Activated CD4-positive, alpha-beta T cell treated with anti-CD3 and anti-CD28 coated beads for 1 hour (primary cell): Measurements from ENCODE around the gene NPC1L1.
"Not testable (repeated sequence)": the region's sequence is repeated elsewhere in the genome, so short reads cannot be mapped to it uniquely, and the experiment has no call there.

Experiments used
- DNase-seq: peaks from one replicate; pipeline ENCODE4 v3.0.0-alpha.2; 2020

The NPC1L1 gene

DNA sequence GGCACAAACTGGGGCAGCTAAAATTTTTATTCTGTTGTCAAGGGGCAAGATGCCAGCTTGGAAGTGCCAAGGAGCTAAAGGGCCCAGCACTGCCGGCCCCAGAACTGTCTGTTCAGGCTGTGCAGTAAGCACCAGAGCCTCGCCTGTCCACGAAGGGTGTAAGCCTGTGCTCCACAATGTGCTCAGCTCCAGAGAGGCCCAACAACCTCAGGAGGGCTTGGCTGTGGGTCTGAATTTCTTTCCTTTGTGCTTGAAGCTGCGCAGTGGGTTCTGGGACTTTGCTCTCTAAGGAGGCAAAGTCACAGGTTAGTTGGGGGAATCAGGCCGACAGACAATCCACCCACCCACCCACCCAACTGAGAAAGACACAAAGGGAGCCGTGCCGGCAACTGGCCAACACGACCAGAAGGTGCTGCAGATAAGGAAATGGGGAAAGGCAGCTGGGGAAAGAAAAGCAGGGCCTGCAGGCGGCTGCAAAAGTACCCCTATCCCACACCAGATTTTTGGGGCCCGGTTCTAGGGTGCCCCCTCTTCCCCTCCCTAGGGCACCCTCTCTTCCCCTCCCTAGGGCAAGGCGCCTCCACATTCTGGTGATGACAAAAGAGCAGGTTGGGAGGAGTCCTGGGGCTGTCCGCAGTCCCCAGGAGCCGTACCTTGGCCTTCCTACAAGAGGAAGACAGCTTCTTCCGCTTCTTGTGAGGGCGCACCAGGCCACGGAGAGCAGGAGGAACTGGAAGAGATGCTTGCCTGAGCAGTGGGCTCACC is 24.8 kb upstream of the NPC1L1 start:
- no peak for DNase-seq

DNA sequence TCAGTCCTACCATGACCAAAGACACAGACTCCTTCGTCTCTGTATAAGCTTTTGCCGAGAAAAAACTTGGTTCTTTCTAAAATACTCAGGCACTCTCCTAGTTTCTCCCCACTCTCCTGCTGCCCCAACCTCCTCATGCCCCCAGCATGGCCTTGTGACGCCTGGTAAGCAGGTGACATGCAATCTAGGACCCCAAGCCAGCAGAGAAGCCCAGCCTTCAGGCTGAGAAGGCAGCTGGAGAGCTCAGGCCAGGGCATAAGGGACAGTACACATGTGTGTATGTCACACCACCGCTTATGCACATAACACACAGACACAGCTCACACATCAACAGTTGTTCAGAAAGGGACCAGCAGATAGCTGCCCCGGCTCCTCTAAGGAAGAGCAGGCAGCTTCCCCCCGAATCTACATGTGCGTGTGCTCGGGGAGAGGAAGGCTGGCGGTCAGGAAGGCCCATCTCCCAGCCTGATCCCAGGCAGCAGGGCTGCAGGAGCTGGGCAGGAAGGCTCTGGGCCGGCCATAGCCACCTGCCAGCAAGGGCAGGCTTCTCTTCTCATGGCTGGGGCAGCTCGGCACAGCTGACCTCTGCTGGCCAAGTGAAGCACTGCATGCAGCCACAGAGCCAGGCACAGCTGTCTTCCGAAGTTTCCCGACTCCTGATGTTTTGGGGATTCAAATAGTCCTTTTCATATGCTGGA is 24.1 kb upstream of the NPC1L1 start:
- peak; percentile 45 for DNase-seq

DNA sequence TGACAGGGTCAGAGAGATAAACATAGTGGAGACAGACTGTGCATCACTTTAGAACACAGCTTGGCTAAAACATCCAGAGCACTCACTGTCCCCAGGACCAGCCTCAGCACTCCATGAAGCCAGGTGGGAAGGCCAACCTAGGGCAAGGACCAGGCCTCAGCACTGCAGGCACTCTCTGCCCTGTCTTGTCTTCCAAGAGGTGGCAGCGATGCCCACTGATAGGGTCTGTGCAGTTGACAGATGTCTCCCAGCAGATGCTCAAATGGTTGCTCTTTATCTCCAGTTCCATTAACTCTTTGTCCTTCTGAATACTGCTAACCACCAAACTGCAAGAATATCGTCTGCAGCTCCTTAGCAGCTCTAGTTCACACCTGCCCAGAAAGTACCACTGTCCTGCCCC is 23.5 kb upstream of the NPC1L1 start:
- DNase-seq = no peak

DNA sequence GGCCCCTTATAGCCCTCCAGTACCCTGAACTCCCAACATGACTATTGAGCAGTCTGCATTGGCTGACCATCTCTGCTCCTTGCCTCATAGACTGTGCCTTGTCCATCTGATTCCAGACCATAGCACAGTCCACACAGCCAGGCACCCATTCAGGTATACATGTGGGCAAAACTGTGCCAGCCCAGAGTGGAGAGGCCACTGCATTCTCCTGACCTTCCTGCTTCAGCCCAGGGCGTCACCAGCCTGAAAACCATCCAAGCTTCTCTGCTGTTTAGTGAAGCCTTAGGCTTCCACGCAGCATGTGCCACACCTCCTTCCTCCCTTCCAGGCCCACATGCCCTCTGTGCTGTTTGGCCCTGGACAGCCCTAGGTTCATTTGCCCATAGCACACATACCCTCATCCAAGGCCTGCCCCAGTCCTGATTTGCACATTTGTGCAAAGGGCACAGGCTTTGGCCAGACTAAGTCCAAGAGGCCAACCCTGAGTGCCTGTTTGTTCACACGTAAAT is 22.1 kb upstream of the NPC1L1 start:
- no peak for DNase-seq

DNA sequence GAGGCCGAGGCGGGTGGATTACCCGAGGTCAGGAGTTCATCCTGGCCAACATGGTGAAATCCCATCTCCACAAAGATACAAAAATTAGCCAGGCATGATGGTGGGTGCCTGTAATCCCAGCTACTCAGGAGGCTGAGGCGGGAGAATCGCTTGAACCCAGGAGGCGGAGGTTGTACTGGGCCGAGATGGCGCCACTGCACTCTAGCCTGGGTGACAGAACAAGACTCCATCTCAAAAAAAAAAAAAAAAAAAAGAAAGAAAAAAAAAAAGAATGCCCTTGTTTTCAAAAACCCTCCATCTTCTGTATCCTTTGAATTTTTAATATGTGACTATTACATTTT is 21.5 kb upstream of the NPC1L1 start:
- not testable (repeated sequence) for DNase-seq

DNA sequence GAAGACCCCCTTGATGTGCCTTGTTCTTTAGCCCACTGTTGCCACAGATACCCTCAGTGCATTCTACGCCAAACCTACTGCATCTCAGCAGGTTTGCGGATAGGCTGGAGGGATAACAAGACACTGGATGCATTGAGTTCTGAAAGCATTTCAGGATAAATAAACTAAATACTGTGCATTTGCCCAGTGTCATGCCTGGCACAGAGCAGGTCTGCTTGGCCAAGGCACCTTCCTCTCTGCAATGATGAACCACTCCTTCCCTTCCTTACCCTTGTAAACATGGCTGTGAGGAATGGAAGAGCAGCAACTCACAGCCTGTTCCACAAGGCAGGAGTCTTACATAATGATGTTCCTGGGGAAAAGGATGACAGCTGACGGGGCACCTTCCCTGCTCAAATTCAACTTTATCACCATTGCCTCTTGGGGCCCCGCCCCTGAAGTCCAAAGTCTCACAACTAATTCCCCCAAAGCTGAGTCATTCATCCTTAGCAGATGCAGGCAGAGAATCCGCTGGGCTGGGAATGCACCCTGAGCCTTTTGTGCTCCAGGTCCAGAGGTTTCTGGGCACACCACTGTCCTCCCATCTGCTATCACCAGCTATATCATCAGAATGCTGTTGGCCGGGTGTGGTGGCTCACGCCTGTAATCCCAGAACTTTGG is 21.0 kb upstream of the NPC1L1 start:
- no peak for DNase-seq

DNA sequence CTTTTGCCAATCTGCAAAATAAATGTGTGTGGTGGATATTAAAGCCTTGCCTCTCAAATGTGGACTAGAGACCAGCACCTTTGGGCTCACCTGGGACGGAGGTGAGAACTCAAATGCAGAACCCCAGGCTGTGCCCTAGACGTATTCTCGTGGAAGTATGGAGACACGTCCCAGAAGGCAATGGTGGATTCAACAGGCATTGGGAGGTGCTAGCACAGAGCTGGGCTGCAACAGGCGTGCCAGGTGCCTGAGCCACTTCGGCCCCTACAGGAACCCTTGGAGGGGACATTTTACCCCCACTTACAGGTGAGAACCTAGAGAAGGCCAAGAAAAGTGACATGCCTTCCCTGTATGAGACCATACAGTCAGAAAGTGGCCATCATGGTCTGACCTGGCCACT is 20.4 kb upstream of the NPC1L1 start:
- no peak for DNase-seq

DNA sequence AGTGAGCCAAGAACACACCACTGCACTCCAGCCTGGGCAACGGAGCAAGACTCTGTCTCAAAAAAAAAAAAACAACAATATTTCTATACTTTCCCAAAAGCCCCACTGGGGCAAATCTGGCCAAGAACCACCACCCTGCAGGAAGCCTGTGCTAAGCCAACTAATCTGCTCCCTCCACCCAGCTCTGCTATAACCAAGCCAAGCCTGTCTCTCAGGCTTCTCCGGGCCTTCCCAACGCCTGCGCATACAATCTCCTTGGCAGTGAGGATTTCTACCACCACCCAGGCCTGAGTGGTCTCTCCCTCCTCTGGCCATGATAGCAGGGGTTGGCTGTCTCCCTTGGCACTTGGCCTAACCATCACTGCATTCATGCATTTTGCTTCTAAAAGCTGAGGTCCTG is 18.4 kb upstream of the NPC1L1 start:
- DNase-seq = no peak

DNA sequence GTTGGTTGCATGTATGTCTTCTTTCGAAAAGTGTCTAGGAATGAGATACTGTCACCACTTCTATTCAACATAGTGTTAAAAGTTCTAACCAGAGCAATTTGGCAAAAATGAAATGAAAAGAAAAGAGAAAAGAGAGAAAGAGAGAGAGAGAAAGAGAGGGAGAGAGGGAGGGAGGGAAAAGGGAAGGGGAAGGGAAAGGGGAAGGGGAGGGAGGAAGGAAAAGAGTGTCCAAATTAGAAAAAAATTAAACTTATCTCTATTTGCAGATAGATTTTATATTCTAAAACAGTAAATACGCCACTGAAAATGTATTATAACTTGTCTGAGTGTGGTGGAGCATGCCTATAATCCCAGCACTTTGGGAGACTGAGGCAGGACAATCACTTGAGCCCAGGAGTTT is 16.4 kb upstream of the NPC1L1 start:
- DNase-seq = no peak

DNA sequence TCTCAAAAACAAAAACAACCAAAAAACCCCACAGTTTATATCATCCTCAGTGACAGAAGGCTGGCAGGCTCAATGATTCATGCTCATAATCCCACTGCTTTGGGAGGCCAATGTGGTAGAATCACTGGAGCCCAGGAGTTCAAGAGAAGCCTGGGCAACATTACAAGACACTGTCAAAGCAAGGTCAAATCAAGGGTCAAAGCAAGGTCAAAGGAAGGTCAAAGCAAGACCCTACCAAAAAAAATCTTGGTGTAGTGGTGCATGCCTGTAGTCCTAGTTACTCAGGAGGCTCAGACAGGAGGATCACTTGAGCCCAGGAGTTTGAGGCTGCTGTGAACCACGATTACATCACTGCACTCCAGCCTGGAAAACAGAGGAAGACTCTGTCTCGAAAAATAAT is 14.2 kb upstream of the NPC1L1 start:
- DNase-seq = no peak

DNA sequence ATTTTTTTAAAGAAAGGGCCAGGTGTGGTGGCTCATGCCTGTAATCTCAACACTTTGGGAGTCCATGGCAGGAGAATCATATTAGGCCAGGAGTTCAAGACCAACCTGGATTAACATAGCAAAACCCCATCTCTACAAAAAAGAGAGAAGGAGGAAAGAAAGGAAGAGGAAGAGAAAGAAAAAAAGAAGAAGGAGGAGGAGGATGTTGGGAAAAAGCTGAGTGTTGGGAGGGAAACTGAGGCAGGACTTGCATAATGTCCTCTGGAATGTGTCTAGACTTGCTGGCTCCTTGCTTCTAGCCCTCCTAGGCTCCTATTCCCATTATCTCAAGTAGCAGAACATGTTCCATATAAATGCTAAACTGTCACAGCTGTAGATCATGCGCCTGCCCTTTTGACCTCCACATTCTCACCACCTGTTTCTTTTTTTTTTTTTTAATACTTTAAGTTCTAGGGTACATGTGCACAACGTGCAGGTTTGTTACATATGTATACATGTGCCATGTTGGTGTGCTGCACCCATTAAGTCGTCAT is 11.4 kb upstream of the NPC1L1 start:
- DNase-seq = not testable (repeated sequence)

DNA sequence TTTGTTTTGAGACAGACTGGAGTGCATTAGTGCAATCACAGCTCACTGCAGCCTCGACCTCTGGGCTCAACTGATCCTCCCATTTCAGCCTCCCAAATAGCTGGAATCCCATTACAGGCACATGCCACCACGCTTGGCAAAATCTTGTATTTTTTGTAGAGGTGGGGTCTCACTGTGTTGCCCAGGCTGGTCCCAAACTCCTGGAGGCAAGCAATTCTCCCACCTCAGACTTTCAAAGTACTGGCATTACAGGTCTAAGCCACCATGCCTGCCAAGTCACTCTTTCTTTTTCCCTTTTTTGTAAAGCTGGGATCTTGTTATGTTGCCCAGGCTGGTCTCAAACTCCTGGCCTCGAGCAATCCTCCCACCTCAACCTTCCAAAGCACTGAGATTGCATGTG is 8.3 kb upstream of the NPC1L1 start:
- no peak for DNase-seq

DNA sequence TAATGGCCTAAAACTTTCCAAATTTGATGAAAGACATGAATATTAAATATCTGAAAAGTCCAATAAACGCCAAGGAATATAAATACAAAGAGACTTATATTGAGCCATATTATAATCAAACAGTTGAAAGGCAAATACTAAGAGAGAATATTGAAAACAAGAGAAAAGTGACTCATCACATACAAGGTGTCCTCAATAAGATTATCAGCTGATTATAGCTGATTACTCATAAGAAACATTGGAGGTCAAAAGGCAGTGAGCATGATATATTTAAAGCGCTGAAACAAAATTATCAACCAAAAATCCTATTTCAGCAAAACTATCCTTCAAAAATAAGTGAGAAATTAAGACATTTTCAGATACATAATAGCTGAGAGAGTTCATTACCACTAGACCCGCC is 7.8 kb upstream of the NPC1L1 start:
- DNase-seq = no peak

DNA sequence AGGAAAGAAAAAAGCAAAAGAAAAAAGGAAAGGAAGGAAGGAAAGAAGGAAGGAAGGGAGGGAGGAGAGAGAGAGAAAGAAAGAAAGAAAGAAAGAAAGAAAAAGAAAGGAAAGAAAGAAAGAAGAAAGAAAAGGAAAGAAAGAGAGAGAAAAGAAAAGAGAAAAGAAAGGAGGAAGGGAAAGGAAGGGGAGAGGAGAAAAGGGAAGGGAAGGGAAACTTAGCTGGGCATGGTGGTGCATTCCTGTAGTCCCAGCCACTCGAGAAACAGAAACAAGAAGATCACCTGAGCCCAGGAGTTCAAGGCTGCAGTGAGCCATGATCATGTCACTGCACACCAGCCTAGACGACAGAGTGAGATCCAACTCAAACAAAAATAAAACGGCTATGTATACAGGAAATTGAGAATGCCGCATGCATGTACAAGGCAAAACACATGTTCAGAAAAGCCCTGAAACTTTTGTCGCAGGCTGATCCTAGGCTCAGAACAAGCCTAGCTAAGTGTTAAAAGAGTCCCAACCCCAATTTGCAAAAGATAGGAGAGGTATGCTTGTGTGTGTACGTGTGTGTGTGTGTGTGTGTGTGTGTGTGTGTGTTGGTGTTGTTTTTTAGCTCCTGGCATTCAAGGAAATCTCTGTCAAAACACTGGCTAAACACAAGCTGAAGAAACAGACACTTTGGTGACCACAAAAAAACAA is 6.6 kb upstream of the NPC1L1 start:
- DNase-seq = no peak

DNA sequence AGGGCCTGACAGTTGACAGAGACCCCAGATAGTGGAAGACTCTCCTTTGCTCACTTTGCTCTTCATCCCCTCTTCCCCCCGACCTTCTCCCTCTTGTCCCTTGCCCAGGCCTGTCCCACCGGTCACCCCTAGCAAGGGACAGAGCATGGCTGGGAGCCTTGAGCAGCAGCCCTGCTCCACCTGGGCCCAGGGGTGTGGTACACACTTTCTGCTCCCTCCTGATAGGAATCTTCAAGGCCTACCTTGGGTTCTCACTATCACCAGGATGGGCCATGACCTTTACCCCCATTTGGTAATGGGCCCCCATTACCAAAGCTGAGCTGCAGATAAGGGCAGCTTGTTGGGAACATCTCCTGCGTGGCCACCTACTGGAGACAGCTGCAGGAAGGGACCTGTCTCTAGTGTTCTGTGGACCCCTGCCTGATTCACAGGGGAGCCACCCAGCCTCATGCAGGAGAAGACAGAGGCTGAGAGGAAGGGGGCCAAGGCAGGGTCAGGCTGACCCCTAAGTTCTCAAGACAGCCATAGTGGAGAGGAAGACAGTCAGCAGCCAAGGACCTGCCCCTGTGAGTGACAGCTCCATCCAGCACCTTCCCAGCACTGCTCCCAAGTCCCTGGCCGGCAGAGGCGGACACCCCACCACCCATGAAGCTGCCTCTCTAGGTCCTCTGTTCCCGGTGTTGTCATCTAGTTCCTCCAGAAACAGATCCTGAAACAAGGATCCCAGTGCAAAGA is 913 bp upstream of the NPC1L1 start:
- DNase-seq = no peak

DNA sequence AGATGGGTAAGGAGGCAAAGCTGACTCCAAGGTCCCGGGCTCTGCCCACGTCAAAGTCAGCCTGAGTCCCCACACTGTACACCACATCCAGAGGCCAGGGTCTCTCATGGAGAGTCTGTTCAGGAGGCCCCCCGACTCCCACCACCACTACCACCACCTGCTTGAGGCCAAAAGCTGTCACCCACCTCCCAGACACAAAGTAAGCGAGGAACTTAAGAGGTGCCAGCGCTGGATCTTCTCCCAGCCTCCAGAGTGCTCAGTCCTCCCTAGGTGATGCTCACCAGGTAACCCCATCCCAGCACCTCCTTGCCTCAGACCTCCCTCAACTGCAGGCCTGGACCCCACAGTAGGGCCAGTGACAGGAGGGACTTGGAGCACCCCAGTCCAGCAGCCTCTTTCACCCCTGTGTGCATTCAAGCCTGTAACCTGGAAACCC is 520 bp downstream of the NPC1L1 start:
- DNase-seq = no peak

DNA sequence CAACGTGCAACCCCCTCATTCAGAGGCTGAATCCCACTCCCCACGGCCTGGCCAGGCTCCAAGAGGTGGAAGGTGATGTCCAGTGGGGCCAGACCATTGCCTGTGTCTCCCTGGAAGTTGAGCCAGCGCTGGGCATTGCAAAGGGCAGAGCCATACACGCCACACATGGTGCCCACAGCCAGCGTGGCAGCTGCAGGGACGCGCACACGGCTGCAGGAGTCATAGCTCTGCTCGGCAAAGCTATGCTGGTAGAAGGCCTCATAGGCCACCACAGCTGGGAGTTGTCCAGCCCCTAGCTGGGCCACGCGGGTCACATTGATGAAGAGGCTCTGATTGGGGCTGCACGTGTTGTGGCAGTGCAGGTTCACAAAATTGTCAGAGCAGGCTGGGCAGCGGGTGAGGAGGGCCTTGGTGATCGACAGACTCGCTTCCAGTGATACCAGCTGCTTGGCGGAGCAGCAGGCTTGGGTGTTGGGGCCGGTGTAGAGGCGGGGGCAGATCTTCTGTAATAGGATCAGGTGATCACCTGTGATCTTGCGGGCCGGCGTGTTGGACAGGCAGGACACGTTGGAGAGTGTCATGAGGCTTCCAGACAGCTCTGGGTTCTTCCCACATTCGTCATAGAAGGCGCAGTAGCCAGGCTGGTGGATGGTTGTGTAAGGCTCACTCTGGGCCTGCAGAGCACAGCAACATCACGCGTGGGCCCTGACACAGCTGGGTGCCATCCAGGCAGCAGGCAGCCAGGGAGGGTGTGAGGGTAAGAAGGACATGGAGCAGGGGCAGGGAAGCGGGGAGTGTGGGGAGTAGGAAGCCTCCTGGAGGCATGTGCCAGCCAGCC is 1.2 kb downstream of the NPC1L1 start:
- DNase-seq = no peak

DNA sequence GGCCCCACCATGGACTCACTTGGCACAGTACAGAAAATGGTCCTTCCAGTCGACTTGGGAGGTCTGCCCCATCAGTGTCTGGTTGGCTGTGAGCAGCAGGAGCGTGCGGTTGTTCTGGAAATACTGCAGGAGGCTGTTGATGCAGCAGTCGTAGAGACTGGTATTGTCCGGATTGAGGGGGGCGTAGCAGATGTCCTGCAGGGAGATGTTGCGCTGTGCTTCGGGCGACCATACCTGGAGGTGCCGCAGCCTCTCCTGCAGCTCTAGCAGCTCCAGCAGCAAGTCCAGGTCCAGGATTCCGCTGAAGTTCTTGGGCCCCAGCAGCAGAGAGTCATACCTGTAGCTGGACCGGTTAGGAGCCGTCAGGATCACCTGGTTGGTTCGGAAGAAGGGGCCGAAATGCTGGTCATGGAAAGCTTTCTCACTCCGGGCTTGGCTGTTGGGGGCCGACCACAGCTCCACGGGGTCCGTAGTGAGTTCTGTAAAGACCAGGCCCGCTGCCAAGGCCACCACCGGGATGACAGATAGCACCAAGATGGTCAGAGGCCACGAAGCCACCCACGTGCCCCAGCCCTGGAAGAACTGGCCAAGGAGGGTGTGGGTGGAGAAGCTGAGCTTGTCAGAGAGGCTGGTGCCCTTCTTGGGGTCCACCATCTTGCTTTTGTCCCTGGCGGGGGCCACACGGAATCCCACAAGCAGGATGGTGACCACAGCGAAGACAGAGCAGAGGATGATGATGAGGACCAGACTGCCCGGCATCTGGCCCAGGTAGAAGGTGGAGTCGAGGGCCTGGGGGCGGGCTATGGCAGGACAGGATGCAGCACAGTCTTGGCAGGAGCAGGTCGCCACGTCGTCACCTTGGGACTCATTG is 2.1 kb downstream of the NPC1L1 start:
- DNase-seq = no peak

DNA sequence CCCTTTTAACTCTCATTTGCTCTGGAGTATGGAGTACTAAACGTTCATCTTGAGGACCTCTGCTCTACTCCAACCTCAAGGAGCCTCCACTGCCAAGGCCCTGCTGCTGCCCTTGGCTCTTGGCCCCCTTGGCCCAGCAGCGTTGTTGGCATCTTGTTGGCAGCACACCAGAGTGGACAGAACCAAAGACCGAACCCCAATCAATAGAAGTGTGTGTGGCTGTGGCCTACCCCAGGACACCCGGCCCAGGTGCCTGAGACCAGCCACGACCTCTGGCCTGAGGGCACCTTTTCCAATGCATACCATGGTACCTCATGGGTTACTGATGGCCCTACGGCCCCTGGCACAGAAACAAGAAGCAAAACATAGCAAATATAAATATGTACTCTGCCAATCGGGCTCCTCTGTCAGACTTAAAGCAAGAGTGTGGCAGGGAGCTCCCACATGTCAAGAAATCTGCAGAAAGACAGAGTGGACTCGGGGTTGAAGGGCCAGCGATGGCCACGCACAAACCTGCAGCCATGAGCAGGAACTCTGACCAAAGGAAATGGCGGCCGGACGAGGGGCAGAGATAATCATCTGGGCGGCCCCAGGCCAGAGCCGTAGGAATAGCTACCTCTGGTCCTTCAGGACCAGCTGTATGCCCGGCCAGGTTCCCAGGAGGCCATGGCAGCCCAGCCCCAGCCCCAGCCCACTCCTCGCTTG is 2.9 kb downstream of the NPC1L1 start:
- DNase-seq = no peak

DNA sequence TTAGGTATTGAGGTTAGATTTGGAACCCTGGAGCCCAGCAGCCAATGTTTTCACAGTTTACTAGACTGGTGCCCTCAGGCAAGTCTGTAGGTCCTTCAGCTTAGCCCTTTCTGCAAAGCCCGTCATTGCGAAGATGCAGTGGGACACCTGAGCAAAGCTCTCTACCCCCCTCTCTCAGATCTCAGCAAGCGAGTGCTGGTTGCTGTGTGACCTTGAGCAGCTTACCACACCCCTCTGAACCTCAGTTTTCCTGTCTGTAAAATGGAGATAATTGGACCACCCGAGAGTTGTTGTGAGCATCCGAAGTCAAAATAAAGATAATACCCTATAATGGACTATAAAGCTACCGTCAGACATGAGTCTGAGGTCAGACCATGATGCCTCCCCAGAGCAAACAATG is 3.7 kb downstream of the NPC1L1 start:
- DNase-seq = no peak
